K562 (cell line): ENCODE measurements around the gene UBE2J2. TPM values are rescaled to one million over a fixed set of nuclear protein-coding genes. Genes with fewer than 3 reads are reported as not detected.

Experiments
- HNRNPLL ChIP-seq: fragments of 200-400 bp; formaldehyde crosslinking; IDR thresholded peaks from 2 replicates; pipeline ENCODE4 v1.6.1; 2017; ENCODE audit warnings: low read length, low read depth, mild to moderate bottlenecking; ENCODE audit not compliant: poor library complexity, severe bottlenecking
- TAF15 ChIP-seq: fragments of 200-400 bp; formaldehyde crosslinking; IDR thresholded peaks from 2 replicates; pipeline ENCODE4 v1.6.1; 2017; ENCODE audit warnings: mild to moderate bottlenecking, low read depth, low read length, moderate library complexity
- ZBTB17 ChIP-seq: fragments of 450-650 bp; formaldehyde crosslinking; IDR thresholded peaks from 2 replicates; pipeline ENCODE4 v1.4.0; 2020; ENCODE audit warnings: mild to moderate bottlenecking
- ZBTB43 ChIP-seq: sonication (generic); formaldehyde crosslinking; IDR thresholded peaks from 2 replicates; pipeline ENCODE4 v1.8.0; 2023; ENCODE audit warnings: mild to moderate bottlenecking, missing genetic modification reagents
- polyA plus RNA-seq, 8 experiments: library from polyadenylated mRNA; depleted of rRNA in 4 of 8; stranded (reverse) in 5 of 8; unstranded in 3 of 8; fragments of >200 nt; fragmentation: Nextera tagmentation in 2 of 8; fragmentation: Illumina TruSeq in 1 of 8; extraction: Ambion mirVana in 2 of 8; extraction: Trizol in 1 of 8; gene quantifications; 2 replicates each; pipeline versions ENCODE4 v1.2.1 to v1.2.3, GENCODE V29; 2011 to 2014; ENCODE audit warnings: inconsistent platforms in 1 of 8, missing spikeins in 1 of 8
- total RNA-seq, 7 experiments: library from RNA; depleted of rRNA in 6 of 7; stranded (reverse); fragments of >200 nt in 6 of 7; fragmentation: Illumina TruSeq in 2 of 7; extraction: Trizol in 2 of 7; gene quantifications; 2 replicates each; pipeline versions ENCODE4 v1.2.1 to v1.2.3, GENCODE V29; 2011 to 2021; ENCODE audit warnings: low replicate concordance in 1 of 7
- TF ChIP-seq, protein P1 (sequence below): sonication (generic); formaldehyde crosslinking; IDR thresholded peaks from 2 replicates; pipeline ENCODE4 v1.8.1; 2023; ENCODE audit warnings: mild to moderate bottlenecking, missing genetic modification reagents

The UBE2J2 gene
- total and polyA plus RNA-seq, 9 of the 15 experiments (the other 6 are each of a cell fraction or from before 2014, with no cell fraction given): 0.93 to 112 (median 75.5) TPM

DNA sequence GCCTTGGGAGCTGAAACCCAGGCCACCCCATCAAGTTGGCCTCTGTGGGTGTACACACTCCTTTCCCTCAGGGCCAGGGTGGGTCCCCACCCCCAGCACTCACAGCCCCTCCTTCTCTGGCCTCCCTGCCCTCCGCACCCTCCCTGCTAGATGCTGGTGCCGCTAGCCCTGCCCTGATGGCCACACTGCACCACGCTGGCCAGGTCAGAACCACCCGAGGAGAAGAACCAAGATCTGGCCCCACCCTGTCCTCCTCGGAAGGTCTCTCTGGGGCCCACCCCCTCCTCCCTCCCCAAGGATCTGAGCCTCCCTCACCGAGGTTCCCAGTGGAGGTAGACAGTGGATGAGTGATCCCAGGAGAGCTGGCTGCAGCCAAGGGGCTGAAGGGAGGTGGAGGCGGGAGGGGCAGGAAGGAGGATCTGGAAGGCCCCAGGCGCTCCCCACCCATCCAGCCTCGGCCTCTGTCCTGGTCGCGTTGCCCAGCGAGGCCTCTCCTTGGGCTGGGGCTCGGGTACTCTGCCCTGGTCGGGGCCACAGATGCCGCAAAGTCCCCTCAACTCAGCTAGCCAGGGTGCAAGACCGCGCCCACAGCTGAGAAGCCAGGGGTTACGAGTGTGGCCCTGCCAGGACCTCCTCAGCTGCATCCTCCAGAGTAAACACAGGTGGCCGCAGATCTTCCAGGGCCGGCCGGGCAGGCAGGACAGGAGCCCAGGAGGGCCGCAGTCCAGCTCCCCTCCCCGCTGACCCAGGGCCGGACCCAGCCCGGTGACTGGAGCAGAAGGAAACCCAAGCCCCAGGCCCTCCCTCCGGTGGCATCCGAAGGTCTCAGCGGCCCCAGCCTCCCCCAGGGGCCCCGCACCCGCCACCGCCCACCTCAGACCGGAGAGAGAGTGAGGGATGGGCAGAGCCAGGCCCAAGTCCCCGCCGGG is 36.4 kb downstream of the UBE2J2 start (continued):
- TF ChIP-seq TAF15: no peak
- TF ChIP-seq ZBTB17 (CRISPR knock-in tag): no peak
- TF ChIP-seq HNRNPLL: no peak
- TF ChIP-seq, protein P1, sequence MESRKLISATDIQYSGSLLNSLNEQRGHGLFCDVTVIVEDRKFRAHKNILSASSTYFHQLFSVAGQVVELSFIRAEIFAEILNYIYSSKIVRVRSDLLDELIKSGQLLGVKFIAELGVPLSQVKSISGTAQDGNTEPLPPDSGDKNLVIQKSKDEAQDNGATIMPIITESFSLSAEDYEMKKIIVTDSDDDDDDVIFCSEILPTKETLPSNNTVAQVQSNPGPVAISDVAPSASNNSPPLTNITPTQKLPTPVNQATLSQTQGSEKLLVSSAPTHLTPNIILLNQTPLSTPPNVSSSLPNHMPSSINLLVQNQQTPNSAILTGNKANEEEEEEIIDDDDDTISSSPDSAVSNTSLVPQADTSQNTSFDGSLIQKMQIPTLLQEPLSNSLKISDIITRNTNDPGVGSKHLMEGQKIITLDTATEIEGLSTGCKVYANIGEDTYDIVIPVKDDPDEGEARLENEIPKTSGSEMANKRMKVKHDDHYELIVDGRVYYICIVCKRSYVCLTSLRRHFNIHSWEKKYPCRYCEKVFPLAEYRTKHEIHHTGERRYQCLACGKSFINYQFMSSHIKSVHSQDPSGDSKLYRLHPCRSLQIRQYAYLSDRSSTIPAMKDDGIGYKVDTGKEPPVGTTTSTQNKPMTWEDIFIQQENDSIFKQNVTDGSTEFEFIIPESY (CRISPR knock-in tag): 0 out of 2 replicates have a peak, but pooled peaks have one; percentile 9
- TF ChIP-seq ZBTB43 (CRISPR knock-in tag): no peak
